ENCODE data around the gene COASY.
"Not testable (repeated sequence)": the region's sequence is repeated elsewhere in the genome, so short reads cannot be mapped to it uniquely, and the experiment has no call there.

Gene COASY

DNA sequence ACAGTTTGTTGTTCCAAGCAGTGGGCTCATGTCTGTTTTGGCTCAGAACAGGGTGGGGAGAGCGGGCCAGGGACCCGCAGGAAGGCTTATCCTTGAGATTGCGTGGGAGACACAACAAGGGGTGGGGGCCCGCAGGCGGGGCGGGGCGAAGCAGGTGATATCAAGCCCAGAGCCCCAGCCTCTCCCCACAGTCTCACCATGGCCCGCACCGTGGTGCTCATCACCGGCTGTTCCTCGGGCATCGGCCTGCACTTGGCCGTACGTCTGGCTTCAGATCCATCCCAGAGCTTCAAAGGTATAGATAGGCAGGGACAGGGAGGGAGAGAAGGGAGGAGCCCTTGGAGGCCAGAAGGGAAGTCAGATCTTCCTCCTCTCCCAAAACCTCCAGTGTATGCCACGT is 9.2 kb upstream of the COASY start, which contains the start of gene HSD17B1:
TSS of gene HSD17B1 (plus strand) at position 188 of the 400 bp plus-strand sequence. CDS start at position 199, 11 bp downstream.
- not testable (repeated sequence) for DNase-seq (ENCODE audit: low read depth in 2 of 2)

DNA sequence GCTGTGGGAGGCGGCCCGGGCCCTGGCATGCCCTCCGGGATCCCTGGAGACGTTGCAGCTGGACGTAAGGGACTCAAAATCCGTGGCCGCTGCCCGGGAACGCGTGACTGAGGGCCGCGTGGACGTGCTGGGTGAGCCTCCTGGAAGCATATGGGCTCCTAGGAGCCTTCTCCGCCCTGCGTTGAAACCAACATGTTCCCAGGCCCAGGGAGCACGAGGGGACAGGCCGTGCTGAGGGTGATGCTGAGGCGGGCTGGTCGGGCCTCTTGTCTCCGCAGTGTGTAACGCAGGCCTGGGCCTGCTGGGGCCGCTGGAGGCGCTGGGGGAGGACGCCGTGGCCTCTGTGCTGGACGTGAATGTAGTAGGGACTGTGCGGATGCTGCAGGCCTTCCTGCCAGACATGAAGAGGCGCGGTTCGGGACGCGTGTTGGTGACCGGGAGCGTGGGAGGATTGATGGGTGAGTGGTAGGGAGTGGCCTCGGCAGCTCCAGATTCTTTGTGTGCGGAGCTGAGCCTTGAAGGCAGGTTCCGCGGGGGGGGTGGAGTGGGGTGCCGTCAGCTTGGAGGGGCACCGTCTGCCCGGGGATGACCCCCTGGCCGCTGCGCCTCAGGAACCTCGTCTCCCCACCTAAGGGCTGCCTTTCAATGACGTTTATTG is 8.7 kb upstream of the COASY start:
- DNase-seq (ENCODE audit: low read depth in 2 of 2) = no peak

DNA sequence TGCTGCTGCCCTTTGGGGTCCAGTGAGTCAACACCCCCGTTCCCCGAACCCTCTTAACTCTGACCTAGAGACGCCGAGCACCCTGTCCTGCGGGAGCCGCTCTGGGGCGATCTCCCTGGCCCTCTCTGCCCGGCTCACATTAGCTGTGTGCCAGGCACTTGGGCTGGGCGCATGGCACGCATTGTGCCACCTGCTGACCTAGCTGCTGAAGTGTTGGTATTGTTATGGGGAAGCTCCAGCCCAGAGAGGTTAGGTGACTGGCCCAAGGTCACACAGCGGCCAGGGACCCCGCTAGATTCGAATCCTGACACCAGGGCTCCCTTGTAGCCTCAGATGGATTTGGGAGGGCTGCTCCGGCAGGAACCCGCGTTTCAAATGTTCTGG is 8.1 kb upstream of the COASY start:
- DNase-seq (ENCODE audit: low read depth in 2 of 2) = no peak

DNA sequence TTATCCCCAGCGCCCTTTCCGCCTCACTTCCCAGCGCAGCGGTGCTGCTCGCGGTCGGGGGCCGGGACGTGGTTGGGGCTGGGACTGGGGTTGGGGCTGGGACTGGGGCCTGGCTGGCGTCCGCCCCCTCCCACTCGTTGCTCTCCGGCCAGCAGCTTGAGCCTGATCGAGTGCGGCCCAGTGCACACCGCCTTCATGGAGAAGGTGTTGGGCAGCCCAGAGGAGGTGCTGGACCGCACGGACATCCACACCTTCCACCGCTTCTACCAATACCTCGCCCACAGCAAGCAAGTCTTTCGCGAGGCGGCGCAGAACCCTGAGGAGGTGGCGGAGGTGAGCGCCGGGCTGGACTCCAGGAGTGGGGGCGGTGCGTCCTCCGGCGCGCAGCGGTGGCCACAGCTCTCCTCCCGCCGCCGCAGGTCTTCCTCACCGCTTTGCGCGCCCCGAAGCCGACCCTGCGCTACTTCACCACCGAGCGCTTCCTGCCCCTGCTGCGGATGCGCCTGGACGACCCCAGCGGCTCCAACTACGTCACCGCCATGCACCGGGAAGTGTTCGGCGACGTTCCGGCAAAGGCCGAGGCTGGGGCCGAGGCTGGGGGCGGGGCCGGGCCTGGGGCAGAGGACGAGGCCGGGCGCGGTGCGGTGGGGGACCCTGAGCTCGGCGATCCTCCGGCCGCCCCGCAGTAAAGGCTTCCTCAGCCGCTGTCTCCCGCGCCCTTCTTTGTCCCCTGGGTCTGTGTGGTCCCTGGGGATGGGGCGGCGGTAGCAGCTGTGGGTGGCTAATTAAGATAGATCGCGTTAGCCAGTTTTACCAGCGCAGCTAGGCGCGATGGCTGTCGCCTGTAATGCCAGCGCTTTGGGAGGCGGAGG is 7.5 kb upstream of the COASY start:
- DNase-seq (ENCODE audit: low read depth in 2 of 2) = no peak

DNA sequence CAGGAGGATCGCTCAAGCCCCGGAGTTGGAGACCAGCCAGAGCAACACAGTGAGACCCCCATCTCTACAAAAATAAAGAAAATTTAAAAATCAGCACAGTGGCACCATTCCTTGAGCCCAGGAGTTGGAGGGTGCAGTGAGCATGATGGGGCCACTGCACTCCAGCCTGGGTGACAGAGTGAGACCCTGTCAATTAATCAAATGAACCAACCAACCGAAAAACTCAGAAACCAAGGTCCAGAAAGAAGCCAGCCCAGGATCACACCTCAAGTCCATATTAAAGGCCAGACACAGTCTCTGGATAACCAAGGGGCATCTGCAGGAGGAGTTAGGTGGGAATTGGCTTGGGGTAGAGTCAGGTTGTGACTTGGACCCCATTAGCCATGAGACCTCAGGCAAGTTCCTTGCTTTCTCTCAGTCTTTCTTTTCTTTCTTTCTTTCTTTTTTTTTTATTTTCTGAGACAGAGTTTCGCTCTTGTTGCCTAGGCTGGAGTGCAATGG is 6.8 kb upstream of the COASY start:
- no peak for DNase-seq (ENCODE audit: low read depth in 2 of 2)

DNA sequence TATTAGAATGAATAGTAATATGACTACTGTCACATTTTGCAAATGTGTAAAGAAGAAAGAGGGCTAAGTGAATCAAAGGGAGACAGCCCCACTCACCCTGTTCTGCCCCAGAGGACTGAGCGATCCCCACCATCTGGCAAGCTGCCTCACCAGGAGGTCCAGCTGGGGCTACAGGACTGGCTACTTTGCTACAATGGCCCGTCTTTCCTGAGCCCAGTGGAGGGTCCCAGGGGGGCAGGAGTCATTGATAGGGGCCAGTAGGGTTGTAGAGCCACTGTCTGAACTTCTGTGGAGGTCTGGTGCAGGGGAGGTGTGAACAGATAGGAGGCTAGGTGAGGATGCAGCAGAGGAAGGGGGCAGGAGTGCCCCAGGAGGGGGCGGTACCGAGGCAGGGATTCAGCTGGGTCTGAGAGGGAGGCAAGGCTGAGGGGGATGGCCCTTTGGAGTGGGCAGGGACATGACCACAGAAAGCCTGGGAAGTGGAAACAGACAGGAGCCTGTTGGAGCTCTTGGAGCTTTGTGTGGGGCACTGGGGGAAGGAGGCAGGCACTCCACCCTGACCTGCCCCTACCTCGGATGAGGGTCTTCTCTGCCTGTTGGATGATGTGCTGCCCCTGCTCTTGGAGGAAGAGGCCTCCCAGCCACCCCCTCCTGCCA is 5.9 kb upstream of the COASY start:
- DNase-seq (ENCODE audit: low read depth in 2 of 2) = not testable (repeated sequence)

DNA sequence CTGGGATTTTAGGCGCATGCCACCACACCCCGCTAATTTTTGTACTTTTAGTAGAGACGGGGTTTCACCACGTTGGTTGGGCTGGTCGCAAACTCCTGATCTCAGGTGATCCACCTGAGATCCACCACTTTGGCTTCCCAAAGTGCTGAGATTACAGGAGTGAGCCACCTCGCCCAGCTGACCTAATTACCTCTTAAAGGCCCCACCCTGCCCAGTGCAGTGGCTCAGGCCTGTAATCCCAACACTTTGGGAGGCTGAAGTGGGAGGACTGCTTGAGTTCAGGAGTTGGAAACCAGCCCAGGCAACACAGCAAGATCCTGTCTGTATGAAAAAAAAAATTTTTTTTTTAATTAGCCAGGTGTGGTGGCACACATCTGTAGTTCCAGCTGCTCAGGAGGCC is 2.9 kb upstream of the COASY start:
- no peak for DNase-seq (ENCODE audit: low read depth in 2 of 2)

DNA sequence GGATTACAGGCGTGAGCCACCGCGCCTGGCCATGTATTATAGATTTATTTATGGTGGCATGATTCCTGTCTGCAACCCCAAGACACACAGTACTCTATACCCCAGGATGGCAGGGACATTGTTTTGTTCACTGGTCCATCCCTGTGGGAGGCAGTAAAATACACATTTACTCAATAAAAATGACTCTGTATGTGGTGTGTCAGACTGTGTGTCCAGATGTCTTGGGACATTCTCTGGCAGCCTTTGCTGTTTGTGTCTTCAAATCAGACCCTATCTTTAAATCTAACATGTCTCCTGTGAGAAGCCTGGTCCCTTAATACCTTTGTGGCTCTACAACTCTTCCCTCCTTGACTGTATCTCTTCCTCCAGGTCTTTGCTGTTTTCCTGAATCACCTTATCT is 1.7 kb upstream of the COASY start:
- no peak for DNase-seq (ENCODE audit: low read depth in 2 of 2)

DNA sequence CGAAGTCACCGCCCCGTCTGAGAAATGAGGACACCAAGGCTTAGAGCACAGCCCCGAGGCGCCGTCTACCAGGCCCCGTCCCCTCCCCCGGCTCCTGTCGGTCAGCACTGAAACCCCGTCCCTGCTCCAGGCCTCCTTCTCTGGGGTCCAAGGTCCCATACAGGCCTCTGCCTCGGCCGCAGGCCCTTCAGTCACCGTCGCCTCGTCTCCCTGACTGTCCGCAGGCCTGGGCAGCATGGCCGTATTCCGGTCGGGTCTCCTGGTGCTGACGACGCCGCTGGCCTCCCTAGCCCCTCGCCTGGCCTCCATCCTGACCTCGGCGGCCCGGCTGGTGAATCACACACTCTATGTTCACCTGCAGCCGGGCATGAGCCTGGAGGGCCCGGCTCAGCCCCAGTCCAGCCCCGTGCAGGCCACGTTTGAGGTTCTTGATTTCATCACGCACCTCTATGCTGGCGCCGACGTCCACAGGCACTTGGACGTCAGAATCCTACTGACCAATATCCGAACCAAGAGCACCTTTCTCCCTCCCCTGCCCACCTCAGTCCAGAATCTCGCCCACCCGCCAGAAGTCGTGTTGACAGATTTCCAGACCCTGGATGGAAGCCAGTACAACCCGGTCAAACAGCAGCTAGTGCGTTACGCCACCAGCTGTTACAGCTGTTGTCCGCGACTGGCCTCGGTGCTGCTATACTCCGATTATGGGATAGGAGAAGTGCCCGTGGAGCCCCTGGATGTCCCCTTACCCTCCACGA is 617 bp downstream of the COASY start:
- DNase-seq (ENCODE audit: low read depth in 2 of 2) = no peak

DNA sequence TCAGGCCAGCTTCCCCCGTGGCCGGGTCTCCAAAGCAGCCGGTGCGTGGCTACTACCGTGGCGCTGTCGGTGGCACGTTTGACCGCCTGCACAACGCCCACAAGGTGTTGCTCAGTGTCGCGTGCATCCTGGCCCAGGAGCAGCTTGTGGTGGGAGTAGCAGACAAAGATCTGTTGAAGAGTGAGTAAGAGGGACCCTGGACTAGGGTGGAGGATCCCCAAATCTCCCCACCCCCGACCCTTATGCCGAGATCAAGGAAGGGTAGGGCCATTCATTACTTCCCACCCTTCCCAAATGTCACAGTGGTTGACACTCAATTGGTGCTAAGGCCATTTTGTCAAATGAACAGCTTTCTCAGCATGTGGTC is 1.2 kb downstream of the COASY start:
- DNase-seq (ENCODE audit: low read depth in 2 of 2) = no peak

DNA sequence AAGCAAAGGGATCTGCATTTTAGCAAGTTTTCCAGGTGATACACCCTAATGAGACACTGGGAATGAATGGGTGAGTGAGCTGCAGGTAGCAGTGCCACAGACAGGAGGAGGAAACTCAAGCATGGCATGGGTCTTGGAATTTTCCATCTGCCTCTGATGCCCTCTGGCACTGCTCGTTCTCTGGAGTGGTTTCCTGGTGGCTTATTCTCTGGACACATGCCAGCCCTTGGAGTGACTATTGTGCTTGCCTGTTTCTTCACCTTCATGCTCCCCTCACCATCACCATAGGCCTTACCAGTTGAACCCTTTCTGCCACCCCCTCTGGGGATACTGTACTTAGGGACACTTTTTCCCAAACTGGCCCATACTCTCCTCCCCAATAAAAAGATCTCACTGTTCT is 1.6 kb downstream of the COASY start:
- no peak for DNase-seq (ENCODE audit: low read depth in 2 of 2)

DNA sequence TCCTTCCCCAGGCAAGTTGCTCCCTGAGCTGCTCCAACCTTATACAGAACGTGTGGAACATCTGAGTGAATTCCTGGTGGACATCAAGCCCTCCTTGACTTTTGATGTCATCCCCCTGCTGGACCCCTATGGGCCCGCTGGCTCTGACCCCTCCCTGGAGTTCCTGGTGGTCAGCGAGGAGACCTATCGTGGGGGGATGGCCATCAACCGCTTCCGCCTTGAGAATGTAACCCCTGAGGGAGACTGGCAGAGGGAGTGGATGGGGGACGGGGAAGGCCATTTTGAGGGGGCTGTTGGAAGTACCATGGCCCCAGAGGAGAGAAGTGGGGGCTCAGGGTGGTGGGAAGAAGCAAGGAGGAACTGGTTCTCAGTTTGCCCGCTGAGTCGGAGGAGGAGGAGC is 2.0 kb downstream of the COASY start:
- no peak for DNase-seq (ENCODE audit: low read depth in 2 of 2)

DNA sequence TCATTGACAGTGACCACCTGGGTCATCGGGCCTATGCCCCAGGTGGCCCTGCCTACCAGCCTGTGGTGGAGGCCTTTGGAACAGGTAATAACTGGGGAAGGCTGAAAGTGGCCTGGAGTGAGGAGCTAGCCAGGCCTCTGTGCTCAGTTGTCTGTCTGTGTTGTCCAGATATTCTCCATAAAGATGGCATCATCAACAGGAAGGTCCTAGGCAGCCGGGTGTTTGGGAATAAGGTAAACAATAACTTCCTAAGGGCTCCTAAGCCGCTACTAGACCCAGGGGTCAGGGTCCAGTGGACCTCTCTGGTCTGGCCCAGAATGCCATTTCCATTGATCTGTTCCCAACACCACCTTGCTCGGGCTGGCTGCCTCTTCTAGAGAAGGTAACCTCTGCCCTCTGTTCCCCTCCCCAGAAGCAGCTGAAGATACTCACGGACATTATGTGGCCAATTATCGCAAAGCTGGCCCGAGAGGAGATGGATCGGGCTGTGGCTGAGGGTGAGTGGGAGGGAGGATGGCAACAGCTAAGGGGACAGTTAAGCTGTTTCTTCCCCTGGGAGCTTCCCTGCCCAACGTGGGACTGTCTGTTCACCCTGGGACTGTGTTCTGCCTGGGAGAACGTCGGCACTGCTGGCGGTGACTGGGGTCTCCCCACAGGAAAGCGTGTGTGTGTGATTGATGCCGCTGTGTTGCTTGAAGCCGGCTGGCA is 3.0 kb downstream of the COASY start:
- DNase-seq (ENCODE audit: low read depth in 2 of 2) = no peak

DNA sequence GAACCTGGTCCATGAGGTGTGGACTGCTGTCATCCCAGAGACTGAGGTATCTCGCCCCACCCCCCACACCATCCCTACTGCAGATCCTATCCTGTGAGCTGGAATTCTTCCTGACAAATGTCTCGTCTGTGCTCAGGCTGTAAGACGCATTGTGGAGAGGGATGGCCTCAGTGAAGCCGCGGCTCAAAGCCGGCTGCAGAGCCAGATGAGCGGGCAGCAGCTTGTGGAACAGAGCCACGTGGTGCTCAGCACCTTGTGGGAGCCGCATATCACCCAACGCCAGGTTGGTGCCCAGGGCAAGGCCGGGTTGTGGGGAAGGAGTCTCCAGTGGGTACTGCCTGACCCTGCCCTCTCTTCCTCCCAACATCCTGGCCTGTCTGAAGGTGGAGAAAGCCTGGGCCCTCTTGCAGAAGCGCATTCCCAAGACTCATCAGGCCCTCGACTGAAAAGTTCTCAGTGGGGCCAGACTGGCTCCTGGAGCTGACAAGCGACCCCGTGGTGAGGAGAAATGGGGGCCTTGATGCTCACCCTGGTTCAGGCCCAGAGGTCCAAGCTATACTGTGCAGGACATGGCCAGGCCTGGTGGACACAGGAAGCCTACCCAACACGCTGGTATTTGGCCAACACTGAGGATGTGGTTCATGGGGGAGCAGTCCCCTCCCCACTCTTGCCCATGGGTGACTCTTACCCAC is 3.7 kb downstream of the COASY start:
- no peak for DNase-seq (ENCODE audit: low read depth in 2 of 2)

DNA sequence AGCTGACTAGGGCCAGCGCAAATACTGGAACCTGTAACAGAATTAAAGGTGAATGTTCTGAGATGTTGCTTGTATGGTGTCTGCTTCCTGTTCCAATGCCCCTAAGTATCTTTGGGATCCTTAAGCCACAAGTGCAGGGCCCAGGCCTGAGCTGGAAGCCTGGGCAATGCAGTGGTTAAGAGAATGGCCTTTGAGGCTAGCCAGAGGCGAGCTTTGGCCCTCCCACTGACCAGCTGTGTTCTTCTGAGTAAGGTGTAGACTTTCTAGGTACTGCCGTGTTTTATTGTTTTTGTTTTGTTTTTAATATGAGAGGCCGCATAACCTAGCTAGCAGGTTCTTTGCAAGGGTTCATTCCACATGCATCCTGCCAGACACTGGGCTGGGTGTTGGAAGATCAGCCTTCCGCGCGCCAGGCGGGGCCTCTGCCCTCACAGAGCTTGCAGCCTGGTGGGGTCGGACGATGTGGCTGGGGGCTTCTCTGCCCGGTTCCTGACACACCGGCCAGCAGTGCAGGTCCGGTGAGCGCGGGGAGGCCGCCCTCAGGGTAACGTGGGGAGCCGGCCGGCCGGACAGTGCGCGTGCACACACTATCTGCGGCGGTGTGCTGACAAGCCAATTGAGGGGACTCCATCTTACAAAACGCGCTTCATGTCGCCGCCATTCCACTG is 4.4 kb downstream of the COASY start:
- no peak for DNase-seq (ENCODE audit: low read depth in 2 of 2)

DNA sequence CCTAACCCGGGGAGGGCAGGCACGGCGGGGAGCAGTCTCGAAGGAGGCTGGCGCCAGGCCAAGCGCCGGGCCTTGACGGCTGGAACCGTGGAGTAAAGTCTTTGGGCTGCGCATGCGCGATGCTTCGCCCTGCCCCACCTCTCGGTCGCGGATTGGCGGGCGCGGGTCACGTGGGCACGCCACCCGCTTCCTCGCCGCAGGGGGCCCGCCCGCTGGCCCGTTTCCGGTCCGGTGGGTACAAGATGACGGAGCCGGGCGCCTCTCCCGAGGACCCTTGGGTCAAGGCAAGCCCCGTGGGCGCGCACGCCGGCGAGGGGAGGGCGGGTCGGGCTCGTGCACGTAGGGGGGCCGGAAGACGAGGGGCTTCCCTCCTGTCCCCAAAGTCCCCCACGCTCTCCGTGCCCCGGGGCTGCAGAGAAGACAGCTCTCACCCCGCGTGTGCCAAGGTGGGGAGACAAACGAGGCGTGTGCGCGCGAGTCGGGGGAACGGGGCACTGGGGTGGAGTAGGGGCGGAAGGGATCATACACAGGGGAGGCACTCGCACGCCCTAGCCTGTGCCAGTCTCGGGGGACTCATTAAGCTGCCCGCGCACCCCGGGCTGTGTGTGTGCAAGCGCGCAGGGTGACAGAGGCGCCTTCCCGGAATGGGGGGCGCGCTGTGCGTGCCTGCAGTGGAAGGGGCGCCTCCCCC is 5.1 kb downstream of the COASY start, which contains the start of gene MLX:
TSS of gene MLX (plus strand) at position 218 of the 691 bp plus-strand sequence. CDS start at position 243, 25 bp downstream.
- DNase-seq (ENCODE audit: low read depth in 2 of 2) = peak; percentile 81 to 83

DNA sequence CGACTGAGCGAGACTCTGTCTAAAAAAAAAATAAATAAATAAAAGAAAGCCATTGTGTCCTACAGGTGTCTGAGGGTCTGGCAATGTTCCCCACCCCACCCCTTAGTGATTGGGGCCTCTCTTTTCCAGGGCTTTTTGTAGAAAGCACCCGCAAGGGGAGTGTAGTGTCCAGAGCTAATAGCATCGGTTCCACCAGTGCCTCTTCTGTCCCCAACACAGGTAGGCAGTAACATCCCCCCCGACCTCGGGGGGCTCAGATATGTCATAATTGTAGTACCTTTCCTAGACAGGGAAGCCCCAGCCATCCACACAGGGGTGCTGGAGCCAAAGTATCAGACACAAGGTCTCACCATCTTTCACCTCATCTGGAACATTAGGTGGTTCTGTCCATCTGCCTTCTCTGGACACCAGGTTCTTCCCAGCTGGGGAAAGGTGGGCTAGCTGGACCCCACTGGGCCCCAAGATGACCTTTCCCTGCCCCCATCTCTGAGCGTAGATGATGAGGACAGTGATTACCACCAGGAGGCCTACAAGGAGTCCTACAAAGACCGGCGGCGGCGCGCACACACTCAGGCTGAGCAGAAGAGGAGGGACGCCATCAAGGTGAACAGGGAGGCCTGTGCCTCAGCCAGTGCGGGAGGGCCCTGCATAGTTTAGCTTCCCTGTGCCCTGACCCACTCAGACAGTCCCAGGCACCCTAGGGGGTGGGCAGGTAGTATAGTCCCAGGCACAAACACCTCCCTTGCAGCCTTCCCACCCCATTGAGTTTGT is 6.6 kb downstream of the COASY start:
- no peak for DNase-seq (ENCODE audit: low read depth in 2 of 2)

DNA sequence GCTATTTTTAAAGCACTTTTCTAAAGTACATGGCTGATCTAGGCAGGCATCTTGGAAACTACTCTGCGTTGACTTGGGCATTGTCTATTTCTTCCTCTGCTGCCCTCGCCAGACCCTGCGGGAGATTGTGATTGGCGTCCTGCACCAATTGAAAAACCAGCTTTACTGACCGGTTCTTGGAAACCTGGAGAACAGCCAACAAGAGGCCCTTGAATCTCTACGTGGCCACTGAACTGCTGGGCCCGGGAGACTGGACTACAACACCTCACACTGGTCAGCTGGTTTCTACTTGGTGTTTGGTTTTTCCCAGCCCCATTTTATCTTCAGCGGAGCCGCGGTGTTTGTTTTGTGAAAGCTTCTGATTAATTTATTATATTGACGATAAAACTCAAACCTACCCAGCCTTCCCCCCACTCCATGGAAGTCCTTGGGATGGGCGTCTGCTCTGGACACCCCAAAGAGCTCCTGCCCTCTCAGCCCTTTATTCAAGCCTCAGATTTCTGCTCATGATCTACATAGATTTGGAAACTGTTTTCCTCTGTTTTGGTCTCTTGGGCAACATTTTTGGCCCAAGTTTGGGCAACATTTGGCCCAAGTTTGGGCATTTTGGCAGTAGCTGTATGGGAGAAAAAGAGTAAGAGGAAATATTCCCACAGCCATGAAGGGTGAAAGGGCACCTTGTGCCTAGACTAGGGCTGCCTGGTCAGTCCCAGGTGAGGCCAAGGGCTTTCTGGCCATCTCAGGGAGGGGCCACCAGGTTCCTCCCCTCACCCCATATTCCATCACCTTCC is 9.7 kb downstream of the COASY start:
- DNase-seq (ENCODE audit: low read depth in 2 of 2) = no peak
